GM12875 (cell line): ENCODE measurements around the gene ING3.

ENCODE experiments used
- H3K4me3 ChIP-seq: one replicate; pipeline ENCODE4 v1.5.1; 2011; ENCODE audit warnings: low read depth, low read length, control low read depth
- CTCF ChIP-seq: IDR thresholded peaks from 2 replicates; pipeline ENCODE4 v1.5.1; 2011; ENCODE audit warnings: low read depth, mild to moderate bottlenecking, control low read depth, inconsistent platforms, low read length, moderate library complexity, borderline replicate concordance; ENCODE audit not compliant: insufficient read depth

The ING3 gene

DNA sequence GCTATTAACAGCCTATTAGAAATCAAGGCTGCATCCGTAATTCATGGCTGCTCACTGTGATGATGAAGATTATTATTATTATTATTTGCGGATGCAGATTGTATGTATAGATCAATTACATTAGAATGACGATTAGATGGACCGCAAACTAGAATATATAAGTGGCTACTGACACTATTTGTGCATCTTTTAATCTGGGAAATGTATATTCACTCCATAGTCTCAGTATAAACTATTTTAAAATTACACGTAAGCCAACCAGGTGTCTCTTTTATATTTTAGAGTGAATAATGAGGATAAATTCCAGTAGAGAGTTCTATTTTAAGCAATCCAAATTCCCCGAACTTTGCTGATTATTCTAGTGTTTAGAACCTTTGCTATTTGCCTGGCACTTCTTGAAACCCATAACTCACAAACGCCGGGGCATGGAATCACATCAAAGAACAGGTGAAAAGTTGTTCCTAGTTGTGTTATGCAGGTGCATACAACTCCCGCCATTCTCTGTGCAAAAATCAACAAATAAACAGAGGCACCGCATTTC, 509 bp upstream of the ING3 start:
- H3K4me3 ChIP-seq, result peak overlapping the region; percentile 60
- no peak for TF ChIP-seq CTCF

DNA sequence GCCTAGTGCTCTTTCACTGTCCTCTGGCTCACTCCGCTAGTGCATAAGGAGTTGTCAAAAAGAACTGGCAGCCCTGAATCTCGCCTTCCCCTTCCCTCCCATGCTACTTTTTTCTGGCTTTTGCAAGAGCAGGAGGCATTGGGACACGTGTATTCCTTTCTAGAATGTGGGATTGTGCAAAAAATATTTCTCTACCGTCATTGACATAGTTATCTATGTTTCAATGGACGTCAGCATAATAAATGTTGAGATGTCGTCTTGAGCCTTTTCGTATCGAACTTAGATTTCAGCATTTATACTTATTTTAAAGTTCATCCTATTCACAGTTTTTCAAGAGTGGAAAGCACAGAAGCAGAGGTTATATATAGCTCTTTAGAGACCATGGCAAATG, 727 bp downstream of the ING3 start:
- peak overlapping the region; percentile 44 for H3K4me3 ChIP-seq
- TF ChIP-seq CTCF, result no peak

- TF ChIP-seq CTCF, result no peak
- peak overlapping the region; percentile 44 for H3K4me3 ChIP-seq
These were observed 1.2 kb downstream of the ING3 start for GRCh38 chr7:120951826-120952225.

- no peak for TF ChIP-seq CTCF
- H3K4me3 ChIP-seq, result no peak overlapping the region
These were observed 5.1 kb downstream of the ING3 start for GRCh38 chr7:120955577-120956149.

GRCh38 chr7:120959929-120960484, 9.4 kb downstream of the ING3 start:
- no peak overlapping the region for H3K4me3 ChIP-seq
- TF ChIP-seq CTCF, result no peak

- TF ChIP-seq CTCF, result no peak
- H3K4me3 ChIP-seq, result no peak overlapping the region
These were observed 10.1 kb downstream of the ING3 start for GRCh38 chr7:120960714-120961113.

GRCh38 chr7:120961638-120962173, 11.1 kb downstream of the ING3 start:
- H3K4me3 ChIP-seq, result no peak overlapping the region
- no peak for TF ChIP-seq CTCF
